Mesendoderm (in vitro differentiated cells): Measurements from ENCODE around the gene JMJD1C.
"Not testable (repeated sequence)": the region's sequence is repeated elsewhere in the genome, so short reads cannot be mapped to it uniquely, and the experiment has no call there.

Experiments
- DNase-seq: peaks from one replicate; pipeline ENCODE4 v3.0.0; 2013
- H2AK5ac ChIP-seq: 2 replicates; pipeline ENCODE4 v1.6.1; 2013; ENCODE audit warnings: low read length, inconsistent platforms
- H2BK120ac ChIP-seq: 2 replicates; pipeline ENCODE4 v1.6.1; 2013; ENCODE audit warnings: low read depth, mild to moderate bottlenecking, low read length, moderate library complexity, mixed read lengths
- H2BK15ac ChIP-seq: replicated peaks from 2 replicates; pipeline ENCODE4 v1.6.1; 2013; ENCODE audit warnings: low read depth, mild to moderate bottlenecking, moderate library complexity
- H2BK5ac ChIP-seq: 2 replicates; pipeline ENCODE4 v1.6.1; 2013; ENCODE audit warnings: low read length, inconsistent platforms
- H3K18ac ChIP-seq: 2 replicates; pipeline ENCODE4 v1.6.1; 2013; ENCODE audit warnings: mild to moderate bottlenecking, low read length, mixed read lengths
- H3K23ac ChIP-seq: one replicate; pipeline ENCODE4 v1.6.1; 2013; ENCODE audit warnings: low read length
- H3K27ac ChIP-seq: 2 replicates; pipeline ENCODE4 v1.5.1; 2013; ENCODE audit warnings: low read depth, mild to moderate bottlenecking, inconsistent platforms, low read length, moderate library complexity
- H3K27me3 ChIP-seq: 2 replicates; pipeline ENCODE4 v1.6.1; 2013; ENCODE audit warnings: low read length, control low read depth, mild to moderate bottlenecking, inconsistent platforms; ENCODE audit not compliant: insufficient read depth, poor library complexity
- H3K36me3 ChIP-seq: 2 replicates; pipeline ENCODE4 v1.6.1; 2013; ENCODE audit warnings: low read length, inconsistent platforms; ENCODE audit not compliant: control insufficient read depth, insufficient read depth
- H3K4ac ChIP-seq: one replicate; pipeline ENCODE4 v1.6.1; 2013; ENCODE audit warnings: low read depth, mild to moderate bottlenecking, low read length, moderate library complexity
- H3K4me1 ChIP-seq: 2 replicates; pipeline ENCODE4 v1.6.1; 2013; ENCODE audit warnings: low read depth, low read length, inconsistent platforms; ENCODE audit not compliant: control insufficient read depth
- H3K4me2 ChIP-seq: 2 replicates; pipeline ENCODE4 v1.6.1; 2013; ENCODE audit warnings: low read length
- H3K4me3 ChIP-seq: 2 replicates; pipeline ENCODE4 v1.5.1; 2013; ENCODE audit warnings: mild to moderate bottlenecking, low read length
- H3K56ac ChIP-seq: one replicate; pipeline ENCODE4 v1.6.1; 2013; ENCODE audit warnings: low read length
- H3K79me1 ChIP-seq: 2 replicates; pipeline ENCODE4 v1.6.1; 2013; ENCODE audit warnings: low read length, inconsistent platforms
- H3K79me2 ChIP-seq: 2 replicates; pipeline ENCODE4 v1.6.1; 2013; ENCODE audit warnings: mild to moderate bottlenecking, low read length; ENCODE audit not compliant: control insufficient read depth, insufficient read depth
- H3K9ac ChIP-seq: 2 replicates; pipeline ENCODE4 v1.6.1; 2013; ENCODE audit warnings: low read length, inconsistent platforms
- H4K5ac ChIP-seq: one replicate; pipeline ENCODE4 v1.6.1; 2013; ENCODE audit warnings: low read length
- H4K8ac ChIP-seq: one replicate; pipeline ENCODE4 v1.6.1; 2013; ENCODE audit warnings: low read depth, mild to moderate bottlenecking, control low read depth, low read length, moderate library complexity
- WGBS: extraction: QIAGEN DNeasy Blood & Tissue Kit; methylation state at CpG from one replicate; pipeline ENCODE4 v1.1.7; 2013; ENCODE audit warnings: low lambda C conversion rate, missing lambda C conversion rate; ENCODE audit not compliant: insufficient coverage; ENCODE audit errors: extremely low coverage; 5-methylcytosine and 5-hydroxymethylcytosine counted together

Gene JMJD1C

GRCh38 chr10:63304146-63304545, 161.6 kb downstream of the JMJD1C start:
- H2BK5ac ChIP-seq, result no peak overlapping the region
- no peak for DNase-seq

DNA sequence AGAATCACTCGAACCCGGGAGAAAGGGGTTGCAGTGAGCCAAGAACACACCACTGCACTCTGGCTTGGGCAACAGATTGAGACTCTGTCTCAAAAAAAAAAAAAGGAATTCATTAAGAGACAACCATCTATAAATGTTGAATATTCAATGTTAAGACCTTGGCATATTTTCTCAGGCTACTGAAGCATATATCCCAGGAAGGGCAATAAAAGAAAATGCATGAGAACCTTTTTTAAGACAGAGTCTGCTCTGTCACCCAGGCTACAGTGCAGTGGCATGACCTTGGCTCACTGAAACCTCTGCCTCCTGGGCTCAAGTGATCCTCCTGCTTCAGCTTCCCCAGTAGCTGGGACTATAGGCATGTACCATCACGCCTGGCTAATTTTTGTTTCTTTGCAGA, 165.0 kb downstream of the JMJD1C start:
- H2BK15ac ChIP-seq, result no peak overlapping the region
- no peak for DNase-seq
- H2AK5ac ChIP-seq, result no peak overlapping the region
- WGBS, result no CpG with 5 or more reads among the region's 3 CpGs
- H3K79me1 ChIP-seq, result peaks cover 9% of the 10 kb centered on the region
- H3K18ac ChIP-seq, result no peak overlapping the region
- H3K36me3 ChIP-seq, result no peaks in the 10 kb centered on the region
- no peak overlapping the region for H3K4me3 ChIP-seq
- H3K9ac ChIP-seq, result no peak overlapping the region
- no peak overlapping the region for H3K27ac ChIP-seq
- no peaks in the 10 kb centered on the region for H3K4me1 ChIP-seq
- H3K27me3 ChIP-seq, result no peaks in the 10 kb centered on the region
- H4K8ac ChIP-seq, result no peak overlapping the region
- no peak overlapping the region for H2BK5ac ChIP-seq
- H3K23ac ChIP-seq, result no peak overlapping the region
- H3K79me2 ChIP-seq, result peaks cover 24% of the 10 kb centered on the region
- H3K4me2 ChIP-seq, result no peak overlapping the region
- H4K5ac ChIP-seq, result no peak overlapping the region
- no peak overlapping the region for H3K56ac ChIP-seq
- no peak overlapping the region for H3K4ac ChIP-seq
- H2BK120ac ChIP-seq, result no peak overlapping the region

More at GRCh38 chr10:63304146-63304545, 161.6 kb downstream of the JMJD1C start:
- no peak overlapping the region for H3K18ac ChIP-seq
- no peak overlapping the region for H3K4ac ChIP-seq
- H3K27ac ChIP-seq, result no peak overlapping the region
- no peak overlapping the region for H2AK5ac ChIP-seq
- no peak overlapping the region for H2BK15ac ChIP-seq
- H3K79me2 ChIP-seq, result peaks cover 16% of the 10 kb centered on the region
- no peak overlapping the region for H3K56ac ChIP-seq
- no peaks in the 10 kb centered on the region for H3K4me1 ChIP-seq
- H4K5ac ChIP-seq, result no peak overlapping the region
- no peak overlapping the region for H3K4me2 ChIP-seq
- H3K79me1 ChIP-seq, result peaks cover 5% of the 10 kb centered on the region
- H4K8ac ChIP-seq, result no peak overlapping the region
- H3K27me3 ChIP-seq, result no peaks in the 10 kb centered on the region
- no peak overlapping the region for H2BK120ac ChIP-seq
- no peak overlapping the region for H3K9ac ChIP-seq
- no peaks in the 10 kb centered on the region for H3K36me3 ChIP-seq
- no CpG with 5 or more reads among the region's 3 CpGs for WGBS
- no peak overlapping the region for H3K4me3 ChIP-seq
- no peak overlapping the region for H3K23ac ChIP-seq

DNA sequence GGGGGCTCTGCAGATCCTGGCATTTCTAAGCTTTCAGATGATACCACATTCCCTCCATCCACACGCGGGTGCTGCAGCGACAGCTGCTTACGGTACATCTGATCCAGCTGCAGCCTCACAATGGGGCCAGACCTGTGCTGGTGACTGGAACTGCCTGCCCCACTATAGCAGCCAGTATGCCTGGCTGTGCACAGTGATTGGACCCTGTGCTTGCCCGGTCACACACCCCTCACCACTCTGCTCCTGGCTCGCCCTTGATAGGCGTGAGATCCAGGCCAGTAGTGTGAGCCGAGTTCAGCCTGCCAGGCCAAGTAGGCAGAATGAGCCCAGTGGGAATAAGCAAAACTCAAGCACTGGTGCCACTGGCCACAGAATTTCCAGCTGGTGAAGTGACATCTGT, 167.8 kb downstream of the JMJD1C start:
- Histone ChIP-seq H3K79me2 (peaks cover 22% of the 10 kb centered on the region), H3K4me1 (no peaks in the 10 kb centered on the region), H2BK15ac (no peak overlapping the region), H3K27me3 (no peaks in the 10 kb centered on the region), H2BK120ac (no peak overlapping the region), H2BK5ac (no peak overlapping the region), H4K5ac (no peak overlapping the region), H2AK5ac (no peak overlapping the region), H3K36me3 (no peaks in the 10 kb centered on the region), H3K27ac (no peak overlapping the region), H3K79me1 (peaks cover 9% of the 10 kb centered on the region), H3K56ac (no peak overlapping the region), H3K4ac (no peak overlapping the region), H3K18ac (no peak overlapping the region), H3K9ac (no peak overlapping the region), H3K4me3 (no peak overlapping the region), H3K4me2 (no peak overlapping the region), H4K8ac (no peak overlapping the region), H3K23ac (no peak overlapping the region)
- WGBS, result no CpG with 5 or more reads among the region's 8 CpGs
- DNase-seq, result no peak

GRCh38 chr10:63294781-63295180, 171.0 kb downstream of the JMJD1C start:
- H3K79me2 ChIP-seq, result peaks cover 11% of the 10 kb centered on the region
- no peak for DNase-seq
- no peak overlapping the region for H2AK5ac ChIP-seq
- H4K8ac ChIP-seq, result no peak overlapping the region
- no peak overlapping the region for H4K5ac ChIP-seq
- no CpG with 5 or more reads among the region's 2 CpGs for WGBS
- no peaks in the 10 kb centered on the region for H3K4me1 ChIP-seq
- no peak overlapping the region for H3K9ac ChIP-seq
- H3K36me3 ChIP-seq, result no peaks in the 10 kb centered on the region
- H3K23ac ChIP-seq, result no peak overlapping the region
- H2BK5ac ChIP-seq, result no peak overlapping the region
- H3K56ac ChIP-seq, result no peak overlapping the region
- no peak overlapping the region for H2BK120ac ChIP-seq
- no peaks in the 10 kb centered on the region for H3K27me3 ChIP-seq
- no peak overlapping the region for H3K4ac ChIP-seq
- no peak overlapping the region for H2BK15ac ChIP-seq
- H3K18ac ChIP-seq, result no peak overlapping the region
- H3K4me3 ChIP-seq, result no peak overlapping the region
- peaks cover 8% of the 10 kb centered on the region for H3K79me1 ChIP-seq
- no peak overlapping the region for H3K27ac ChIP-seq
- H3K4me2 ChIP-seq, result no peak overlapping the region

DNA sequence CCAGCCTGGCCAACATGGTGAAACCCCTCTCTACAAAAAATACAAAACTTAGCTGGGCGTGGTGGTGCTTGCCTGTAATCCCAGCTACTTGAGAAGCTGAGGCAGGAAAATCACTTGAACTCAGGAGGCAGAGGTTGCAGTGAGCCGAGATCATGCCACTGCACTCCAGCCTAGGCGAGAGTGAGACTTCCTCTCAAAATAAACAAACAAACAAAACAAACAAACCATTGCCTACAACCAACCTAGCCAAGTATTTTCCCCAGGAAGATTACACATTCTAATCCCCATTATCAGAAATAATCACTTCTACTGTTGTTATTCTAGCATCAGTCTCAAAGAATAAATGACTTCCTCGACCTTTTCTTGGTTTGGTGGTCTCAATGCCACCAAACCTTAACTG, 172.9 kb downstream of the JMJD1C start:
- H3K4me1 ChIP-seq, H2BK5ac ChIP-seq, H3K4me3 ChIP-seq, H3K18ac ChIP-seq, H3K36me3 ChIP-seq, H2AK5ac ChIP-seq, H2BK120ac ChIP-seq, H3K4me2 ChIP-seq, H3K27ac ChIP-seq, H4K5ac ChIP-seq, H3K27me3 ChIP-seq, H2BK15ac ChIP-seq, H3K9ac ChIP-seq, H3K56ac ChIP-seq, H4K8ac ChIP-seq, H3K79me2 ChIP-seq, H3K23ac ChIP-seq, H3K79me1 ChIP-seq, H3K4ac ChIP-seq: not testable (repeated sequence)
- DNase-seq, result peak; percentile 18
- WGBS, result no CpG with 5 or more reads among the region's 4 CpGs

GRCh38 chr10:63288170-63288569, 177.6 kb downstream of the JMJD1C start:
- Histone ChIP-seq H3K9ac (no peak overlapping the region), H3K56ac (no peak overlapping the region), H2AK5ac (no peak overlapping the region), H3K4me2 (no peak overlapping the region), H3K36me3 (no peaks in the 10 kb centered on the region), H3K4ac (no peak overlapping the region), H3K23ac (no peak overlapping the region), H3K4me3 (no peak overlapping the region), H3K79me2 (peaks cover 11% of the 10 kb centered on the region), H3K27me3 (no peaks in the 10 kb centered on the region), H4K8ac (no peak overlapping the region), H2BK5ac (no peak overlapping the region), H3K27ac (no peak overlapping the region), H4K5ac (no peak overlapping the region), H3K18ac (no peak overlapping the region), H3K79me1 (peaks cover 5% of the 10 kb centered on the region), H3K4me1 (no peaks in the 10 kb centered on the region), H2BK120ac (no peak overlapping the region), H2BK15ac (no peak overlapping the region)
- no CpG with 5 or more reads among the region's 1 CpG for WGBS
- DNase-seq, result no peak
